Stimulated activated CD8-positive, alpha-beta memory T cell treated with anti-CD3 and anti-CD28 coated beads, Interleukin-15, amount 100 ng/mL, for 48 hours (primary cell): Measurements from ENCODE around the gene DELE1.

Source experiments
- DNase-seq, 2 donors: peaks; one replicate each; pipeline ENCODE4 v3.0.0-alpha.2; 2020; ENCODE audit warnings: low read depth in 2 of 2

Gene DELE1

GRCh38 chr5:141958113-141958512 is 34.4 kb downstream of the DELE1 start, which contains the start of gene PCDH12:
Gene PCDH12 (minus strand): TSS chr5:141958202. CDS start chr5:141957851, 351 bp downstream.
- no peak for DNase-seq

- no peak for DNase-seq
These were observed 35.0 kb downstream of the DELE1 start for GRCh38 chr5:141958546-141959172.

GRCh38 chr5:141960018-141960417 is 36.3 kb downstream of the DELE1 start:
- DNase-seq, result no peak

GRCh38 chr5:141960449-141961323 is 37.0 kb downstream of the DELE1 start:
- peak; percentile 77 to 78 for DNase-seq

- DNase-seq, result no peak
These were observed 37.8 kb downstream of the DELE1 start for GRCh38 chr5:141961466-141961865.

GRCh38 chr5:141963701-141964100 is 40.0 kb downstream of the DELE1 start:
- DNase-seq, result no peak

- no peak for DNase-seq
These were observed 41.4 kb downstream of the DELE1 start for GRCh38 chr5:141965071-141965470.

GRCh38 chr5:141966275-141966962 is 42.7 kb downstream of the DELE1 start:
- no peak for DNase-seq

GRCh38 chr5:141966963-141967333 is 43.3 kb downstream of the DELE1 start:
- DNase-seq, result no peak

GRCh38 chr5:141968914-141969608 is 45.4 kb downstream of the DELE1 start, which contains the start of gene RNF14:
Gene RNF14 (plus strand): TSS chr5:141969105. CDS start chr5:141973589, 4,484 bp downstream.
- DNase-seq, result peak; percentile 96

GRCh38 chr5:141969783-141970771 is 46.4 kb downstream of the DELE1 start:
- no peak for DNase-seq

GRCh38 chr5:141973871-141974595 is 50.4 kb downstream of the DELE1 start:
- no peak for DNase-seq

GRCh38 chr5:141976176-141976575 is 52.5 kb downstream of the DELE1 start:
- no peak for DNase-seq

- no peak for DNase-seq
These were observed 54.7 kb downstream of the DELE1 start for GRCh38 chr5:141978389-141978788.

GRCh38 chr5:141982626-141983025 is 59.0 kb downstream of the DELE1 start:
- DNase-seq, result no peak

GRCh38 chr5:141986072-141986471 is 62.4 kb downstream of the DELE1 start:
- no peak for DNase-seq

- no peak for DNase-seq
These were observed 66.0 kb downstream of the DELE1 start for GRCh38 chr5:141989720-141990119.
